Loucy (cell line): Measurements from ENCODE around the gene PTPRO.

Experiments
- H2AFZ ChIP-seq: fragments of 200-600 bp; sonication (generic); 2 replicates; pipeline ENCODE4 v1.6.0; 2016; ENCODE audit warnings: antibody characterized with exemption, mild to moderate bottlenecking, low read length, moderate library complexity
- H3F3A ChIP-seq: fragments of 200-600 bp; 2 replicates; pipeline ENCODE4 v1.6.0; 2016; ENCODE audit warnings: antibody characterized with exemption, low read depth, mild to moderate bottlenecking
- H3K27me3 ChIP-seq: fragments of 200-600 bp; sonication (generic); 2 replicates; pipeline ENCODE4 v1.6.1; 2014; ENCODE audit warnings: low read length, mild to moderate bottlenecking; ENCODE audit not compliant: insufficient read depth, poor library complexity, severe bottlenecking
- H3K36me3 ChIP-seq: fragments of 200-600 bp; sonication (generic); 2 replicates; pipeline ENCODE4 v1.6.1; 2016; ENCODE audit warnings: low read length; ENCODE audit not compliant: insufficient read depth
- H3K4me1 ChIP-seq: fragments of 200-600 bp; sonication (generic); 2 replicates; pipeline ENCODE4 v1.5.1; 2014; ENCODE audit warnings: low read length, mild to moderate bottlenecking; ENCODE audit not compliant: insufficient read depth, poor library complexity, severe bottlenecking
- H3K4me2 ChIP-seq: fragments of 200-600 bp; sonication (generic); 2 replicates; pipeline ENCODE4 v1.6.0; 2014; ENCODE audit warnings: antibody characterized with exemption, low read length, low read depth, mild to moderate bottlenecking; ENCODE audit not compliant: poor library complexity, severe bottlenecking
- H3K4me3 ChIP-seq: fragments of 200-600 bp; sonication (generic); 2 replicates; pipeline ENCODE4 v1.5.1; 2014; ENCODE audit warnings: low read length, mild to moderate bottlenecking, mixed read lengths; ENCODE audit not compliant: poor library complexity, severe bottlenecking
- H3K79me2 ChIP-seq: fragments of 200-600 bp; sonication (generic); 2 replicates; pipeline ENCODE4 v1.6.1; 2014; ENCODE audit warnings: low read length; ENCODE audit not compliant: insufficient read depth
- H3K9ac ChIP-seq: fragments of 200-600 bp; sonication (generic); 2 replicates; pipeline ENCODE4 v1.6.0; 2014; ENCODE audit warnings: mild to moderate bottlenecking, low read depth, low read length, moderate library complexity; ENCODE audit not compliant: poor library complexity, severe bottlenecking
- H3K9me2 ChIP-seq: fragments of 200-600 bp; sonication (generic); replicated peaks from 2 replicates; pipeline ENCODE4 v1.6.1; 2016; ENCODE audit warnings: low read depth, low read length, mixed read lengths
- H3K9me3 ChIP-seq: fragments of 200-600 bp; sonication (generic); 2 replicates; pipeline ENCODE4 v1.6.1; 2014; ENCODE audit warnings: mild to moderate bottlenecking, antibody characterized with exemption, low read length, low read depth; ENCODE audit not compliant: insufficient read depth
- H4K20me1 ChIP-seq: fragments of 200-600 bp; sonication (generic); 2 replicates; pipeline ENCODE4 v1.6.0; 2014; ENCODE audit warnings: antibody characterized with exemption, low read length, mild to moderate bottlenecking; ENCODE audit not compliant: insufficient read depth, poor library complexity, severe bottlenecking
- EZH2phosphoT487 ChIP-seq: fragments of 200-600 bp; IDR thresholded peaks from 2 replicates; pipeline ENCODE4 v1.6.1; 2018; ENCODE audit warnings: antibody characterized with exemption, mild to moderate bottlenecking, moderate library complexity, borderline replicate concordance
- TF ChIP-seq, protein P1 (sequence below): fragments of 200-600 bp; sonication (generic); conservative IDR thresholded peaks from 2 replicates; pipeline ENCODE4 v1.5.1; 2014; ENCODE audit warnings: mild to moderate bottlenecking, antibody characterized with exemption, low read length

Gene PTPRO

DNA sequence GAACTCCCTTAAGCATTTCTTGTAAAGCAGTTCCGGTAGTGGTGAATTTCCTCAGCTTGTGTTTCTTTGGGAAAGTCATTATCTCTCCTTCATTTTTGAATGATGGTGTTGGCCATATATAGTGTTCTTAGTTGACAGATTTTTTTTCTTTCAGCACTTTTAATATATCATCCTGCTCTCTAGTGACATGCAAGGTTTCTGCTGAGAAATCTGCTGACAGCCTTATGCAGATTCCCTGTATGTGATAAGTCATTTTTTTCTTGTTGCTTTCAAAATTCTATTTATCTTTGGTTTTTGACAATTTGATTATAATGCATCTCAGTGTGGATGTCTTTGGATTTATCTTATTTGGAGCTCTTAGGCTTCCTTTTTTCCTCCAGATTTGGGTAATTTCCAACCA, 135.7 kb downstream of the PTPRO start:
- H3K36me3 ChIP-seq = no peaks in the 10 kb centered on the region

DNA sequence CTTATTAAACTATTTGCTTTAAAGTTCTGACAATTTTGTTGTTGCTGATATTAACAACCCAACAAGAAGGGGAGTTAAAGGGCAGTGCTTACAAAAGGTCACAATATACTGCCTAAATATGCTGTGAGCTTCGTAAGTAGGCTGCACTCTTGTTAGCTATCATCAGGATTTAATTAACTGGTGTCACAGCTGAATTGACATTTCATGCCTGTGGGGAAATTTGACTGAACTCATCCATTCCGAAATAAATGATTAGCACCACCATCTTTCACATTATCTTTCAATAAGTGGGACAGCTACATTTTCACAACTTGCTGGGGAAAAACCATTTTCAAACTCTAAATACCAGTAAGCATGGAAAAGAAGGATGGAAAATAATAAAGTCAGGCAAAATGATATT, 146.6 kb downstream of the PTPRO start:
- no peaks in the 10 kb centered on the region for H4K20me1 ChIP-seq
- no peaks in the 10 kb centered on the region for H3K9me3 ChIP-seq
- TF ChIP-seq, protein P1, sequence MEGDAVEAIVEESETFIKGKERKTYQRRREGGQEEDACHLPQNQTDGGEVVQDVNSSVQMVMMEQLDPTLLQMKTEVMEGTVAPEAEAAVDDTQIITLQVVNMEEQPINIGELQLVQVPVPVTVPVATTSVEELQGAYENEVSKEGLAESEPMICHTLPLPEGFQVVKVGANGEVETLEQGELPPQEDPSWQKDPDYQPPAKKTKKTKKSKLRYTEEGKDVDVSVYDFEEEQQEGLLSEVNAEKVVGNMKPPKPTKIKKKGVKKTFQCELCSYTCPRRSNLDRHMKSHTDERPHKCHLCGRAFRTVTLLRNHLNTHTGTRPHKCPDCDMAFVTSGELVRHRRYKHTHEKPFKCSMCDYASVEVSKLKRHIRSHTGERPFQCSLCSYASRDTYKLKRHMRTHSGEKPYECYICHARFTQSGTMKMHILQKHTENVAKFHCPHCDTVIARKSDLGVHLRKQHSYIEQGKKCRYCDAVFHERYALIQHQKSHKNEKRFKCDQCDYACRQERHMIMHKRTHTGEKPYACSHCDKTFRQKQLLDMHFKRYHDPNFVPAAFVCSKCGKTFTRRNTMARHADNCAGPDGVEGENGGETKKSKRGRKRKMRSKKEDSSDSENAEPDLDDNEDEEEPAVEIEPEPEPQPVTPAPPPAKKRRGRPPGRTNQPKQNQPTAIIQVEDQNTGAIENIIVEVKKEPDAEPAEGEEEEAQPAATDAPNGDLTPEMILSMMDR = no peak
- no peak for TF ChIP-seq EZH2phosphoT487
- no peak overlapping the region for H3K9ac ChIP-seq
- no peaks in the 10 kb centered on the region for H3K36me3 ChIP-seq
- H3K4me1 ChIP-seq = no peaks in the 10 kb centered on the region
- no peaks in the 10 kb centered on the region for H3F3A ChIP-seq
- H3K4me2 ChIP-seq = no peak overlapping the region
- no peaks in the 10 kb centered on the region for H3K27me3 ChIP-seq
- no peaks in the 10 kb centered on the region for H3K9me2 ChIP-seq
- no peak overlapping the region for H2AFZ ChIP-seq
- H3K4me3 ChIP-seq = no peak overlapping the region
- no peaks in the 10 kb centered on the region for H3K79me2 ChIP-seq

More for the DNA sequence above, 135.7 kb downstream of the PTPRO start:
- Histone ChIP-seq H3K4me2 (no peak overlapping the region), H3K9me2 (no peaks in the 10 kb centered on the region), H2AFZ (no peak overlapping the region), H3K9me3 (peaks cover 4% of the 10 kb centered on the region; the same call in 1 of the 2 replicates), H3K4me1 (no peaks in the 10 kb centered on the region), H3K4me3 (no peak overlapping the region), H3K9ac (no peak overlapping the region), H3K79me2 (no peaks in the 10 kb centered on the region), H3F3A (no peaks in the 10 kb centered on the region), H4K20me1 (no peaks in the 10 kb centered on the region), H3K27me3 (no peaks in the 10 kb centered on the region)
- TF ChIP-seq, protein P1 = no peak
- TF ChIP-seq EZH2phosphoT487 = no peak

GRCh38 chr12:15469356-15469755, 147.0 kb downstream of the PTPRO start:
- no peak overlapping the region for H3K9ac ChIP-seq
- no peaks in the 10 kb centered on the region for H3F3A ChIP-seq
- H3K9me3 ChIP-seq = no peaks in the 10 kb centered on the region
- H3K4me1 ChIP-seq = no peaks in the 10 kb centered on the region
- no peaks in the 10 kb centered on the region for H3K27me3 ChIP-seq
- H3K4me2 ChIP-seq = no peak overlapping the region
- H3K9me2 ChIP-seq = no peaks in the 10 kb centered on the region
- H2AFZ ChIP-seq = no peak overlapping the region
- H3K36me3 ChIP-seq = no peaks in the 10 kb centered on the region
- H4K20me1 ChIP-seq = no peaks in the 10 kb centered on the region
- no peak for TF ChIP-seq EZH2phosphoT487
- TF ChIP-seq, protein P1 = no peak
- H3K4me3 ChIP-seq = no peak overlapping the region
- no peaks in the 10 kb centered on the region for H3K79me2 ChIP-seq
